ENCODE data around the gene DNAJB7. TPM values are rescaled to one million over a fixed set of nuclear protein-coding genes. Genes with fewer than 3 reads are reported as not detected.

DNAJB7 gene
- total RNA-seq, 1 experiment from 2014 or later: not detected

DNA sequence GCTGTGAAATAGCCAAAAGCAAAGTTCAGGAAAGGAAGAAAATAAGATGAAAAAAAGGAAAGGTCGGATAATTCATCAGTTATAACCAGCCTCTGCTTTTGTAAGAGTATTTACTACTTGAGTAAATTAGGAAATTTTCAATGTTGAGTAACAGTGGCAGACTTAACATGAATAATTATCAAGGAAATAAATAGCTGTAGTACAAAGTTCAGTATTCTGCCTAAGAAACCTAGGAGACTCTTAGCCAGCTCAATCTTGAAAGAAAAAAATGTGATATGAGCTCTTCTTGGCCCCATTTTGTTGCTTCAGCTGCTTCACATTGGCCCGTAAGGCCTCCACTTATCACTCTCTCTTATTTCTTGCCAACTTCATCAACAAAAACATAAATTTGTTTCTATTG lies 17.0 kb upstream of the DNAJB7 start:
- Mint-ChIP-seq H3K4me3 (no peak overlapping the region), H3K27ac (no peak overlapping the region), H3K4me1 (no peaks in the 10 kb centered on the region), H3K9me3 (no peaks in the 10 kb centered on the region), H3K36me3 (ENCODE audit: insufficient read depth in 1 of 3, low read depth in 3 of 3) (peaks cover 5 to 15% (median 14%) of the 10 kb centered on the region in 3 experiments; a peak in 6 of 7 replicates), H3K27me3 (ENCODE audit: low read depth) (no peaks in the 10 kb centered on the region)
- no peaks in the 10 kb centered on the region for H3K9me3 ChIP-seq (ENCODE audit: control insufficient read depth, low read depth, low read length)
- no peak overlapping the region for H3K23ac ChIP-seq (ENCODE audit: insufficient read length, low read depth, low read length)
- H3K79me1 ChIP-seq (ENCODE audit: insufficient read depth, low read depth, low read length, poor library complexity, severe bottlenecking): no peaks in the 10 kb centered on the region
- H2BK20ac ChIP-seq (ENCODE audit: low read depth, low read length, poor library complexity, severe bottlenecking): no peak overlapping the region
- H3K27me3 ChIP-seq (ENCODE audit: insufficient read depth, low read length): no peaks in the 10 kb centered on the region
- no peak overlapping the region for H3K4me2 ChIP-seq (ENCODE audit: insufficient read depth, insufficient read length, low read length)
- H3K14ac ChIP-seq (ENCODE audit: insufficient read depth, low read length): no peak overlapping the region
- H2BK5ac ChIP-seq (ENCODE audit: insufficient read length, low read length): no peak overlapping the region
- H2AFZ ChIP-seq (ENCODE audit: low read length): no peak overlapping the region
- no peak overlapping the region for H4K91ac ChIP-seq (ENCODE audit: insufficient read length, low read depth, low read length)
- no peak overlapping the region for H3K4ac ChIP-seq (ENCODE audit: low read depth, low read length)
- H2BK12ac ChIP-seq (ENCODE audit: insufficient read length, low read depth, low read length): no peak overlapping the region
- H2BK15ac ChIP-seq (ENCODE audit: low read depth, low read length): no peak overlapping the region
- WGBS (ENCODE audit: extremely low coverage, insufficient read length, low lambda C conversion rate): no CpG with 5 or more reads among the region's 2 CpGs
- H3T11ph ChIP-seq (ENCODE audit: low read length): no peak overlapping the region
- no peak overlapping the region for H3K27ac ChIP-seq (ENCODE audit: insufficient read length, low read depth, low read length)
- TF ChIP-seq, protein P1, sequence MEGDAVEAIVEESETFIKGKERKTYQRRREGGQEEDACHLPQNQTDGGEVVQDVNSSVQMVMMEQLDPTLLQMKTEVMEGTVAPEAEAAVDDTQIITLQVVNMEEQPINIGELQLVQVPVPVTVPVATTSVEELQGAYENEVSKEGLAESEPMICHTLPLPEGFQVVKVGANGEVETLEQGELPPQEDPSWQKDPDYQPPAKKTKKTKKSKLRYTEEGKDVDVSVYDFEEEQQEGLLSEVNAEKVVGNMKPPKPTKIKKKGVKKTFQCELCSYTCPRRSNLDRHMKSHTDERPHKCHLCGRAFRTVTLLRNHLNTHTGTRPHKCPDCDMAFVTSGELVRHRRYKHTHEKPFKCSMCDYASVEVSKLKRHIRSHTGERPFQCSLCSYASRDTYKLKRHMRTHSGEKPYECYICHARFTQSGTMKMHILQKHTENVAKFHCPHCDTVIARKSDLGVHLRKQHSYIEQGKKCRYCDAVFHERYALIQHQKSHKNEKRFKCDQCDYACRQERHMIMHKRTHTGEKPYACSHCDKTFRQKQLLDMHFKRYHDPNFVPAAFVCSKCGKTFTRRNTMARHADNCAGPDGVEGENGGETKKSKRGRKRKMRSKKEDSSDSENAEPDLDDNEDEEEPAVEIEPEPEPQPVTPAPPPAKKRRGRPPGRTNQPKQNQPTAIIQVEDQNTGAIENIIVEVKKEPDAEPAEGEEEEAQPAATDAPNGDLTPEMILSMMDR (conservative IDR thresholded peaks at IDR 0.05): no peak
- H3K9ac ChIP-seq (ENCODE audit: extremely low read depth, insufficient read length, low read length): no peak overlapping the region
- no peak overlapping the region for H3K18ac ChIP-seq (ENCODE audit: insufficient read length, low read depth, low read length)
- no peak overlapping the region for H3K56ac ChIP-seq (ENCODE audit: insufficient read length, low read depth, low read length)
- no peak for DNase-seq
- no peak overlapping the region for H2AK5ac ChIP-seq (ENCODE audit: insufficient read length, low read length)
- no peaks in the 10 kb centered on the region for H3K4me1 ChIP-seq (ENCODE audit: insufficient read depth, low read length)
- no peaks in the 10 kb centered on the region for H4K20me1 ChIP-seq (ENCODE audit: control insufficient read depth, insufficient read depth, insufficient read length)
- no peak overlapping the region for H4K8ac ChIP-seq (replicated peaks; ENCODE audit: insufficient read length, low read depth, low read length)
- H2BK120ac ChIP-seq (ENCODE audit: low read depth, low read length, poor library complexity, severe bottlenecking): no peak overlapping the region
- no peaks in the 10 kb centered on the region for H3K23me2 ChIP-seq (ENCODE audit: insufficient read length, low read depth, low read length, poor library complexity, severe bottlenecking)
- H4K5ac ChIP-seq (ENCODE audit: insufficient read length, low read depth, low read length): no peak overlapping the region
- H3K79me2 ChIP-seq (ENCODE audit: insufficient read depth, low read length): no peaks in the 10 kb centered on the region
